ENCODE results near the gene NCKAP1.

DNA sequence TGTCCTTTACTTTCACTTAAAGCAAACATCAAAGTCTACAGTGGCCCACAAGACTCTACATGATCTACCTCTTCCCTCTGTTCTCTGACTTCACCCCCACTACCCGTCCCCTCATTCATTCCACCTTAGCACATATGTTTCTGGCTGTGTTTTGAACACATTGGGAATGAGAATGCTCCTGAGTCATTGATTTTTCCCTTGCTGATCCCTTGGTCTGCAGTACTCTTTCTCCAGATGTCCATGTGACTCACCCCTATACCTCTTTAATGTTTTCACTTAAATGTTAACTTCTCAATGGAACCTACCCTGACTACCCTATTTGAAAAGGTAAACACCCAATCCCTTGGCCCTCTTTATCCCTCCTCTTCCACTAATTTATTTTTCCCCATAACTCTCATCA is 141.1 kb downstream of the NCKAP1 start:
- TF ChIP-seq POLR2A (IDR thresholded peaks at IDR 0.05): no peak
- no peak for TF ChIP-seq CTCF (IDR thresholded peaks at IDR 0.05)

Data from Peyer's patch (tissue), 4 donors.